K562 (cell line): ENCODE results near the gene BCAS3. TPM values are rescaled to one million over a fixed set of nuclear protein-coding genes. Genes with fewer than 3 reads are reported as not detected.

Experiments
- ATAC-seq: fragments of 200-7000 bp; cut with Tn5 transposase; 3 replicates; pipeline ENCODE4 v1.9.1; 2020; ENCODE audit warnings: moderate library complexity
- BruUV-seq: library from RNA; stranded (reverse); fragments of 400-500 nt; replicated peaks from 2 replicates; lab custom pipeline; 2021; lab: Mats Ljungman, UMichigan
- CTCF ChIA-PET: fragments of 300-600 bp; formaldehyde crosslinking; extraction: SDS; loops from one replicate; lab custom pipeline; 2021; ENCODE audit warnings: low intra/inter-chr PET ratio; lab: Yijun Ruan, JAX
- POLR2A ChIA-PET: fragments of 300-600, 350-650 bp; sonication (Branson Sonifier 250); formaldehyde crosslinking; extraction: SDS; loops from one replicate; lab custom pipeline; 2021; ENCODE audit warnings: antibody characterized with exemption, inconsistent platforms; lab: Yijun Ruan, JAX
- DNase-seq, 4 experiments: peaks; one replicate each; pipeline versions ENCODE4 v3.0.0 to v3.0.0-alpha.2; 2011 to 2018; ENCODE audit warnings: low spot score in 3 of 4, mixed read lengths in 3 of 4; ENCODE audit errors: extremely low read depth in 1 of 4
- FAIRE-seq: peaks from 2 replicates; lab custom pipeline; 2011; peaks lifted over from hg19 to GRCh38; lab: Jason Lieb, UNC
- H2AFZ ChIP-seq: 2 replicates; pipeline ENCODE4 v1.6.0; 2011; ENCODE audit warnings: low read depth, low read length, control low read depth, inconsistent platforms
- H3K27ac ChIP-seq: fragments of 200-600 bp; 3 replicates; pipeline ENCODE4 v1.8.0; 2011; ENCODE audit warnings: low read depth, mild to moderate bottlenecking, control low read depth, inconsistent platforms, low read length, moderate library complexity, mixed read lengths; ENCODE audit errors: extremely low read depth
- H3K27me3 ChIP-seq, 2 experiments: fragments of 300-600 bp in 1 of 2; 2 replicates in 1 of 2; 3 replicates in 1 of 2; pipeline versions ENCODE4 v1.6.0 to v1.8.0; 2011; ENCODE audit warnings: inconsistent platforms in 2 of 2, low read length in 2 of 2, mild to moderate bottlenecking in 1 of 2, mixed read lengths in 1 of 2, moderate library complexity in 1 of 2; ENCODE audit not compliant: control insufficient read depth in 2 of 2, insufficient read depth in 2 of 2
- H3K36me3 ChIP-seq: fragments of 300-600 bp; 3 replicates; pipeline ENCODE4 v1.8.0; 2011; ENCODE audit warnings: mild to moderate bottlenecking, low read length, inconsistent platforms; ENCODE audit not compliant: control insufficient read depth, insufficient read depth
- H3K4me1 ChIP-seq, 2 experiments: fragments of 200-600 bp in 1 of 2; replicated peaks in 1 of 2; 2 replicates in 1 of 2; 3 replicates in 1 of 2; pipeline versions ENCODE4 v1.5.1 to v1.8.0; 2011; ENCODE audit warnings: inconsistent platforms in 2 of 2, low read length in 2 of 2, mild to moderate bottlenecking in 1 of 2, mixed read lengths in 1 of 2, moderate library complexity in 1 of 2; ENCODE audit not compliant: control insufficient read depth in 2 of 2, insufficient read depth in 2 of 2
- H3K4me2 ChIP-seq: 2 replicates; pipeline ENCODE4 v1.6.1; 2011; ENCODE audit warnings: low read length, control low read depth, inconsistent platforms, mixed read lengths; ENCODE audit not compliant: insufficient read depth
- H3K4me3 ChIP-seq: fragments of 200-600 bp; sonication (generic), shearing (Covaris generic); 2 replicates; pipeline ENCODE4 v1.5.1; 2016; ENCODE audit warnings: control low read depth, inconsistent platforms
- H3K79me2 ChIP-seq: fragments of 200-600 bp; 3 replicates; pipeline ENCODE4 v1.8.0; 2011; ENCODE audit warnings: low read length, inconsistent platforms; ENCODE audit not compliant: control insufficient read depth, insufficient read depth
- H3K9ac ChIP-seq, 2 experiments: 2 replicates each; pipeline versions ENCODE4 v1.6.0 to v1.6.1; 2011; ENCODE audit warnings: low read depth in 2 of 2, low read length in 2 of 2, control low read depth in 1 of 2, inconsistent platforms in 1 of 2, mild to moderate bottlenecking in 1 of 2, mixed read lengths in 1 of 2; ENCODE audit not compliant: insufficient read depth in 1 of 2
- H3K9me1 ChIP-seq: one replicate; pipeline ENCODE4 v1.6.0; 2011; ENCODE audit warnings: inconsistent platforms, mild to moderate bottlenecking, low read length, moderate library complexity; ENCODE audit not compliant: control insufficient read depth, insufficient read depth
- H3K9me3 ChIP-seq: replicated peaks from 2 replicates; pipeline ENCODE4 v1.5.1; 2011; ENCODE audit warnings: low read depth, low read length, inconsistent platforms; ENCODE audit not compliant: control insufficient read depth, insufficient read depth
- H4K20me1 ChIP-seq: replicated peaks from 2 replicates; pipeline ENCODE4 v1.6.1; 2011; ENCODE audit warnings: low read length, inconsistent platforms, mixed read lengths; ENCODE audit not compliant: control insufficient read depth, insufficient read depth
- ARHGAP35 ChIP-seq: fragments of 450-650 bp; IDR thresholded peaks from 2 replicates; pipeline ENCODE4 v1.6.1; 2018; ENCODE audit not compliant: partially characterized antibody
- CHAMP1 ChIP-seq: fragments of 450-650 bp; IDR thresholded peaks from 2 replicates; pipeline ENCODE4 v1.6.1; 2016; ENCODE audit warnings: mild to moderate bottlenecking
- E2F5 ChIP-seq: sonication (generic); formaldehyde crosslinking; IDR thresholded peaks from 2 replicates; pipeline ENCODE4 v1.8.0; 2022; ENCODE audit warnings: mild to moderate bottlenecking, missing genetic modification reagents
- HNRNPL ChIP-seq: fragments of 200-400 bp; formaldehyde crosslinking; IDR thresholded peaks from 2 replicates; pipeline ENCODE4 v1.6.1; 2017; ENCODE audit warnings: low read depth, mild to moderate bottlenecking, low read length
- NFYB ChIP-seq: IDR thresholded peaks from 2 replicates; pipeline ENCODE4 v1.6.1; 2011; ENCODE audit warnings: mild to moderate bottlenecking, moderate library complexity; ENCODE audit not compliant: insufficient read length; ENCODE audit errors: extremely low read depth
- ZBTB11 ChIP-seq, 3 experiments: fragments of 200-800 bp in 1 of 3; fragments of 250-450 bp in 1 of 3; fragments of 450-650 bp in 1 of 3; sonication (Bioruptor Pico) in 1 of 3; sonication (Bioruptor generic) in 1 of 3; formaldehyde crosslinking in 1 of 3; IDR thresholded peaks; 2 replicates each; pipeline versions ENCODE4 v1.6.1 to v1.8.0; 2016 to 2022; ENCODE audit warnings: mild to moderate bottlenecking in 2 of 3, missing genetic modification characterization in 2 of 3, missing compliant biosample characterization in 1 of 3, moderate library complexity in 1 of 3
- ZMIZ1 ChIP-seq, 2 experiments: fragments of 150-350 bp in 1 of 2; IDR thresholded peaks; 2 replicates each; pipeline ENCODE4 v1.6.1; 2012 to 2016; ENCODE audit warnings: low read depth in 2 of 2, low read length in 2 of 2, mild to moderate bottlenecking in 1 of 2, moderate library complexity in 1 of 2
- ZNF174 ChIP-seq: fragments of 250-450 bp; sonication (Bioruptor Pico); IDR thresholded peaks from 2 replicates; pipeline ENCODE4 v1.4.0; 2020; ENCODE audit warnings: mild to moderate bottlenecking
- WGBS: fragments of 100-300 bp; shearing (Covaris generic); methylation state at CpG from one replicate; pipeline ENCODE4 v1.1.6; 2016; ENCODE audit warnings: low coverage, mixed read lengths; ENCODE audit not compliant: insufficient coverage; ENCODE audit errors: missing lambda C conversion rate; 5-methylcytosine and 5-hydroxymethylcytosine counted together
- in situ Hi-C: fragments of 300-500 bp; cut with MboI; formaldehyde crosslinking; loops from 4 replicates; pipeline ENCODE4 v1.15.0; 2018; ENCODE audit warnings: inconsistent platforms, mixed read lengths
- intact Hi-C: fragments of 100-400 bp; cut with micrococcal nuclease; formaldehyde crosslinking; loops from 2 replicates; pipeline ENCODE4 v1.14.2; 2022
- polyA plus RNA-seq, 8 experiments: library from polyadenylated mRNA; depleted of rRNA in 4 of 8; stranded (reverse) in 5 of 8; unstranded in 3 of 8; fragments of >200 nt; fragmentation: Nextera tagmentation in 2 of 8; fragmentation: Illumina TruSeq in 1 of 8; extraction: Ambion mirVana in 2 of 8; extraction: Trizol in 1 of 8; gene quantifications; 2 replicates each; pipeline versions ENCODE4 v1.2.1 to v1.2.3, GENCODE V29; 2011 to 2014; ENCODE audit warnings: inconsistent platforms in 1 of 8, missing spikeins in 1 of 8
- total RNA-seq, 7 experiments: library from RNA; depleted of rRNA in 6 of 7; stranded (reverse); fragments of >200 nt in 6 of 7; fragmentation: Illumina TruSeq in 2 of 7; extraction: Trizol in 2 of 7; gene quantifications; 2 replicates each; pipeline versions ENCODE4 v1.2.1 to v1.2.3, GENCODE V29; 2011 to 2021; ENCODE audit warnings: low replicate concordance in 1 of 7

The BCAS3 gene
- total and polyA plus RNA-seq, 9 of the 15 experiments (the other 6 are each of a cell fraction or from before 2014, with no cell fraction given) = 1.9 to 5.5 (median 3.5) TPM

- FAIRE-seq = no peak
- Histone ChIP-seq H3K9me1 (no peaks in the 10 kb centered on the region), H3K4me1 (no peaks in the 10 kb centered on the region), H2AFZ (no peak overlapping the region), H4K20me1 (no peaks in the 10 kb centered on the region), H3K27me3 (peaks cover 7 to 11% of the 10 kb centered on the region in 2 experiments; a peak in 2 of 5 replicates), H3K4me2 (no peak overlapping the region), H3K36me3 (no peaks in the 10 kb centered on the region), H3K4me3 (no peak overlapping the region), H3K9me3 (no peaks in the 10 kb centered on the region), H3K9ac (no peak overlapping the region), H3K79me2 (no peaks in the 10 kb centered on the region), H3K27ac (no peak overlapping the region)
- TF ChIP-seq CHAMP1 = no peak
- TF ChIP-seq ARHGAP35 = no peak
- TF ChIP-seq NFYB = no peak
- TF ChIP-seq E2F5 (CRISPR knock-in tag) = no peak
- peak in 1 of 3 experiments; percentile 65; a peak in 1 of 6 replicates for TF ChIP-seq ZBTB11 (CRISPR knock-in tag; IDR thresholded peaks at IDR 0.05)
- no peak for TF ChIP-seq ZMIZ1 (IDR thresholded peaks at IDR 0.05; ENCODE audit: low read depth in 2 of 2, low read length in 2 of 2)
- TF ChIP-seq HNRNPL = no peak
- no peak for TF ChIP-seq ZNF174
- POLR2A ChIA-PET = no interaction called here
- intact Hi-C loops = no loop called here
- DNase-seq = no peak
- 0% methylated on average over 7 of the region's 11 CpGs for WGBS
- no TSS peak for BruUV-seq
- CTCF ChIA-PET = no interaction called here
- ATAC-seq = no peak
- in situ Hi-C loops = no loop called here
These were observed 608.1 kb downstream of the BCAS3 start for GRCh38 chr17:61285526-61286320.
